GM12874 (cell line): ENCODE measurements around the gene PPP1R9A.

ENCODE experiments used
- CTCF ChIP-seq: IDR thresholded peaks from 2 replicates; pipeline ENCODE4 v1.5.1; 2011; ENCODE audit warnings: low read depth, mild to moderate bottlenecking, control low read depth, low read length, moderate library complexity; ENCODE audit not compliant: insufficient read depth

PPP1R9A gene

GRCh38 chr7:95319570-95319969 is 412.2 kb downstream of the PPP1R9A start:
- TF ChIP-seq CTCF: no peak

GRCh38 chr7:95320651-95321050 is 413.3 kb downstream of the PPP1R9A start:
- TF ChIP-seq CTCF: no peak

- TF ChIP-seq CTCF: no peak
Measured at GRCh38 chr7:95321720-95322119, 414.3 kb downstream of the PPP1R9A start.

GRCh38 chr7:95322396-95322795 is 415.0 kb downstream of the PPP1R9A start:
- no peak for TF ChIP-seq CTCF

GRCh38 chr7:95322854-95323253 is 415.5 kb downstream of the PPP1R9A start:
- TF ChIP-seq CTCF: no peak

- no peak for TF ChIP-seq CTCF
Measured at GRCh38 chr7:95323410-95324129, 416.2 kb downstream of the PPP1R9A start.

GRCh38 chr7:95324431-95324830 is 417.0 kb downstream of the PPP1R9A start, which contains the start of gene PON1:
TSS of gene PON1 (minus strand) at chr7:95324532. CDS start at chr7:95324475, 57 bp downstream.
- no peak for TF ChIP-seq CTCF
